Endothelial cell of umbilical vein (primary cell): Measurements from ENCODE around the gene ZCCHC12. TPM values are rescaled to one million over a fixed set of nuclear protein-coding genes. Genes with fewer than 3 reads are reported as not detected.

ENCODE experiments used
- BruUV-seq: library from RNA; stranded (reverse); fragments of 400-500 nt; replicated peaks from 2 replicates; lab custom pipeline; 2021; lab: Mats Ljungman, UMichigan
- CTCF ChIA-PET: fragments of 300-600, 350-600 bp; sonication (Branson Sonifier 250); formaldehyde crosslinking; loops from one replicate; lab custom pipeline; 2021; ENCODE audit warnings: antibody characterized with exemption, inconsistent platforms; lab: Charles Lee
- POLR2A ChIA-PET: fragments of 300-600, 350-600 bp; sonication (Branson Sonifier 250); formaldehyde crosslinking; loops from one replicate; lab custom pipeline; 2021; ENCODE audit warnings: antibody characterized with exemption, inconsistent platforms; lab: Charles Lee
- DNase-seq: peaks from one replicate; pipeline ENCODE4 v3.0.0-alpha.2; 2011; ENCODE audit warnings: low read depth, low spot score
- FAIRE-seq: peaks from 2 replicates; lab custom pipeline; 2011; peaks lifted over from hg19 to GRCh38; lab: Jason Lieb, UNC
- H2AFZ ChIP-seq: 2 replicates; pipeline ENCODE4 v1.6.0; 2012; ENCODE audit warnings: low read depth, low read length, control low read depth, inconsistent platforms
- H3K27ac ChIP-seq: 2 replicates; pipeline ENCODE4 v1.5.1; 2011; ENCODE audit warnings: low read depth, mild to moderate bottlenecking, control low read depth, low read length, moderate library complexity; ENCODE audit not compliant: insufficient read depth
- H3K27me3 ChIP-seq, 2 experiments: 2 replicates each; pipeline versions ENCODE4 v1.6.0 to v1.6.1; 2011; ENCODE audit warnings: low read length in 2 of 2, mixed read lengths in 1 of 2; ENCODE audit not compliant: control insufficient read depth in 2 of 2, insufficient read depth in 2 of 2
- H3K36me3 ChIP-seq, 2 experiments: 2 replicates in 1 of 2; 3 replicates in 1 of 2; pipeline ENCODE4 v1.5.1; 2011; ENCODE audit warnings: low read length in 2 of 2, mild to moderate bottlenecking in 1 of 2, moderate library complexity in 1 of 2; ENCODE audit not compliant: control insufficient read depth in 2 of 2, insufficient read depth in 2 of 2; ENCODE audit errors: extremely low read depth in 1 of 2
- H3K4me1 ChIP-seq: 3 replicates; pipeline ENCODE4 v1.5.1; 2011; ENCODE audit warnings: mild to moderate bottlenecking, low read length; ENCODE audit not compliant: control insufficient read depth, insufficient read depth; ENCODE audit errors: extremely low read depth
- H3K4me2 ChIP-seq: 2 replicates; pipeline ENCODE4 v1.6.1; 2011; ENCODE audit warnings: low read length, control low read depth, mixed read lengths; ENCODE audit not compliant: insufficient read depth
- H3K4me3 ChIP-seq, 3 experiments: fragments of 200-600 bp in 1 of 3; sonication (generic), shearing (Covaris generic) in 1 of 3; replicated peaks in 1 of 3; 2 replicates each; pipeline ENCODE4 v1.5.1; 2011 to 2016; ENCODE audit warnings: control low read depth in 3 of 3, low read length in 3 of 3, mild to moderate bottlenecking in 2 of 3, inconsistent platforms in 1 of 3, low read depth in 1 of 3, moderate library complexity in 1 of 3; ENCODE audit not compliant: insufficient read depth in 1 of 3
- H3K79me2 ChIP-seq: 2 replicates; pipeline ENCODE4 v1.6.0; 2012; ENCODE audit warnings: low read length, inconsistent platforms; ENCODE audit not compliant: control insufficient read depth, insufficient read depth
- H3K9ac ChIP-seq: replicated peaks from 2 replicates; pipeline ENCODE3; 2011; ENCODE audit warnings: low read length, control low read depth; ENCODE audit not compliant: insufficient read depth; ENCODE audit errors: extremely low read depth
- H3K9me1 ChIP-seq: replicated peaks from 3 replicates; pipeline ENCODE4 v1.6.0; 2011; ENCODE audit warnings: mild to moderate bottlenecking, low read length; ENCODE audit not compliant: control insufficient read depth, insufficient read depth; ENCODE audit errors: extremely low read depth
- H3K9me3 ChIP-seq: replicated peaks from 2 replicates; pipeline ENCODE4 v1.5.1; 2012; ENCODE audit warnings: low read length, inconsistent platforms; ENCODE audit not compliant: control insufficient read depth, insufficient read depth
- H4K20me1 ChIP-seq: replicated peaks from 2 replicates; pipeline ENCODE3; 2011; ENCODE audit warnings: mild to moderate bottlenecking, low read length; ENCODE audit not compliant: control insufficient read depth, insufficient read depth; ENCODE audit errors: extremely low read depth
- EZH2 ChIP-seq: IDR thresholded peaks from 2 replicates; pipeline ENCODE4 v1.6.1; 2012; ENCODE audit warnings: borderline replicate concordance, low read depth, mild to moderate bottlenecking, moderate library complexity, low read length, inconsistent platforms; ENCODE audit not compliant: severe bottlenecking
- FOS ChIP-seq: IDR thresholded peaks from 2 replicates; pipeline ENCODE4 v1.6.1; 2011; ENCODE audit warnings: mild to moderate bottlenecking, low read length, moderate library complexity, borderline replicate concordance; ENCODE audit not compliant: insufficient read depth
- GATA2 ChIP-seq: IDR thresholded peaks from 2 replicates; pipeline ENCODE4 v1.7.0; 2011; ENCODE audit warnings: low read depth, mild to moderate bottlenecking, moderate library complexity, mixed read lengths, low read length; ENCODE audit not compliant: insufficient read length, insufficient read depth
- JUN ChIP-seq: IDR thresholded peaks from 2 replicates; pipeline ENCODE4 v1.6.1; 2011; ENCODE audit warnings: borderline replicate concordance, low read depth; ENCODE audit not compliant: insufficient read length, insufficient read depth
- MAX ChIP-seq: IDR thresholded peaks from 2 replicates; pipeline ENCODE4 v1.6.1; 2011; ENCODE audit not compliant: insufficient read depth, insufficient read length
- POLR2A ChIP-seq: IDR thresholded peaks from 2 replicates; pipeline ENCODE4 v1.6.1; 2012; ENCODE audit warnings: low read depth, mild to moderate bottlenecking, control low read depth, low read length
- POLR2AphosphoS5 ChIP-seq: IDR thresholded peaks from 2 replicates; pipeline ENCODE4 v1.6.1; 2012; ENCODE audit warnings: low read depth, mild to moderate bottlenecking, control low read depth, low read length, moderate library complexity; ENCODE audit not compliant: insufficient read depth
- dilution Hi-C: fragments of 300-500 bp; cut with MboI; formaldehyde crosslinking; loops from one replicate; pipeline ENCODE4 v1.15.0; 2019; ENCODE audit warnings: low sequenced_read_pairs; ENCODE audit not compliant: extremely low pct_ligation_motif_present
- intact Hi-C: fragments of 100-400 bp; cut with micrococcal nuclease; formaldehyde crosslinking; loops from one replicate; pipeline ENCODE4 v1.10.0; 2022
- polyA plus RNA-seq, 4 experiments: library from polyadenylated mRNA; depleted of rRNA in 3 of 4; stranded (reverse) in 3 of 4; unstranded in 1 of 4; fragments of >200 nt; gene quantifications; 2 replicates each; pipeline versions ENCODE4 v1.2.1 to v1.2.3, GENCODE V29; 2011 to 2012; ENCODE audit warnings: missing spikeins in 1 of 4
- total RNA-seq: library from RNA; stranded (reverse); gene quantifications from 2 replicates; pipeline ENCODE4 v1.2.3, GENCODE V29; 2021

Gene ZCCHC12
- total and polyA plus RNA-seq, 2 donors (not counting 3 experiments of a cell fraction or from before 2014, with no cell fraction given), result 0.10 to 0.29 TPM

GRCh38 chrX:118802857-118803256, 20.8 kb upstream of the ZCCHC12 start:
- ChIA-PET POLR2A (interaction anchor here (1.1 kb wide), 1 partner anchor 73 kb away, joined by 3 read pairs; no protein-coding TSS in a partner anchor), CTCF (interaction anchor here (0.9 to 1.4 kb wide), 2 partner anchors 159 to 168 kb away, joined by 4 read pairs; no protein-coding TSS in a partner anchor)
- FAIRE-seq (peak; percentile 81), DNase-seq (peak; percentile 44)
- Histone ChIP-seq H3K9ac (no peak overlapping the region), H3K36me3 (no peaks in the 10 kb centered on the region), H3K9me1 (no peaks in the 10 kb centered on the region), H3K27ac (no peak overlapping the region), H3K9me3 (no peaks in the 10 kb centered on the region), H3K79me2 (no peaks in the 10 kb centered on the region), H3K4me3 (no peak overlapping the region), H3K4me1 (peaks cover 10% of the 10 kb centered on the region), H4K20me1 (no peaks in the 10 kb centered on the region), H3K4me2 (no peak overlapping the region), H3K27me3 (no peaks in the 10 kb centered on the region), H2AFZ (no peak overlapping the region)
- no TSS peak for BruUV-seq
- intact Hi-C loops, result loop anchor here (2.0 to 10.0 kb wide), 2 partner anchors 72 to 348 kb away; no protein-coding TSS in a partner anchor
- TF ChIP-seq JUN (no peak), FOS (no peak), EZH2 (no peak), MAX (no peak), GATA2 (no peak), POLR2AphosphoS5 (no peak), POLR2A (no peak)
- dilution Hi-C loops, result no loop called here
